Measurements from ENCODE around the gene TECTA.

GRCh38 chr11:121070951-121071845 is 29.8 kb upstream of the TECTA start:
- TF ChIP-seq EZH2 (IDR thresholded peaks at IDR 0.05; ENCODE audit: borderline replicate concordance, low read depth, low read length, severe bottlenecking) = no peak
- TF ChIP-seq CTCF (IDR thresholded peaks at IDR 0.05; ENCODE audit: borderline replicate concordance, extremely low read depth, low read length, poor library complexity, severe bottlenecking) = no peak
